H9 (cell line): Measurements from ENCODE around the gene TBCB. TPM values are rescaled to one million over a fixed set of nuclear protein-coding genes. Genes with fewer than 3 reads are reported as not detected.
"Not testable (repeated sequence)": the region's sequence is repeated elsewhere in the genome, so short reads cannot be mapped to it uniquely, and the experiment has no call there.

ENCODE experiments used
- DNase-seq: peaks from one replicate; pipeline ENCODE4 v3.0.0-alpha.2; 2017
- H2AFZ ChIP-seq: one replicate; pipeline ENCODE4 v1.6.1; 2013; ENCODE audit warnings: mild to moderate bottlenecking, low read length, control low read depth, moderate library complexity
- H2AK5ac ChIP-seq: 2 replicates; pipeline ENCODE4 v1.6.1; 2013; ENCODE audit warnings: low read length, control low read depth, mixed read lengths; ENCODE audit not compliant: insufficient read length
- H2BK120ac ChIP-seq: one replicate; pipeline ENCODE4 v1.6.1; 2013; ENCODE audit warnings: low read depth, mild to moderate bottlenecking, low read length, control low read depth, inconsistent platforms; ENCODE audit not compliant: poor library complexity, severe bottlenecking
- H2BK12ac ChIP-seq: 2 replicates; pipeline ENCODE4 v1.6.1; 2013; ENCODE audit warnings: low read length, control low read depth, mixed read lengths, low read depth; ENCODE audit not compliant: insufficient read length
- H2BK15ac ChIP-seq: 2 replicates; pipeline ENCODE4 v1.6.1; 2013; ENCODE audit warnings: low read depth, low read length, control low read depth
- H2BK20ac ChIP-seq: one replicate; pipeline ENCODE4 v1.6.1; 2013; ENCODE audit warnings: low read depth, mild to moderate bottlenecking, low read length, control low read depth, inconsistent platforms; ENCODE audit not compliant: poor library complexity, severe bottlenecking
- H2BK5ac ChIP-seq: 2 replicates; pipeline ENCODE4 v1.6.1; 2013; ENCODE audit warnings: low read length, control low read depth, mixed read lengths; ENCODE audit not compliant: insufficient read length
- H3K14ac ChIP-seq: 2 replicates; pipeline ENCODE4 v1.6.1; 2013; ENCODE audit warnings: low read length, control low read depth; ENCODE audit not compliant: insufficient read depth
- H3K18ac ChIP-seq: 2 replicates; pipeline ENCODE4 v1.6.1; 2013; ENCODE audit warnings: low read depth, mild to moderate bottlenecking, mixed read lengths, low read length, control low read depth; ENCODE audit not compliant: insufficient read length
- H3K23ac ChIP-seq: 2 replicates; pipeline ENCODE4 v1.6.1; 2013; ENCODE audit warnings: low read length, control low read depth, mixed read lengths, low read depth; ENCODE audit not compliant: insufficient read length
- H3K23me2 ChIP-seq: 2 replicates; pipeline ENCODE4 v1.6.1; 2013; ENCODE audit warnings: low read depth, mild to moderate bottlenecking, mixed read lengths, low read length, control low read depth; ENCODE audit not compliant: insufficient read length, poor library complexity, severe bottlenecking
- H3K27ac ChIP-seq: 2 replicates; pipeline ENCODE4 v1.5.1; 2013; ENCODE audit warnings: low read length, control low read depth, mixed read lengths, low read depth; ENCODE audit not compliant: insufficient read length
- H3K27me3 ChIP-seq: 2 replicates; pipeline ENCODE4 v1.6.1; 2013; ENCODE audit warnings: low read length, control low read depth, inconsistent platforms; ENCODE audit not compliant: insufficient read depth
- H3K4ac ChIP-seq: 2 replicates; pipeline ENCODE4 v1.6.1; 2013; ENCODE audit warnings: low read depth, mild to moderate bottlenecking, control low read depth, inconsistent platforms, low read length, moderate library complexity
- H3K4me1 ChIP-seq: 2 replicates; pipeline ENCODE4 v1.6.1; 2013; ENCODE audit warnings: low read length, control low read depth, inconsistent platforms; ENCODE audit not compliant: insufficient read depth
- H3K4me2 ChIP-seq: 2 replicates; pipeline ENCODE4 v1.6.1; 2013; ENCODE audit warnings: low read length, control low read depth, mixed read lengths; ENCODE audit not compliant: insufficient read length, insufficient read depth
- H3K56ac ChIP-seq: 2 replicates; pipeline ENCODE4 v1.6.1; 2013; ENCODE audit warnings: low read depth, mild to moderate bottlenecking, mixed read lengths, low read length, control low read depth; ENCODE audit not compliant: insufficient read length
- H3K79me1 ChIP-seq: 2 replicates; pipeline ENCODE4 v1.6.1; 2013; ENCODE audit warnings: low read depth, mild to moderate bottlenecking, moderate library complexity, low read length, control low read depth, inconsistent platforms; ENCODE audit not compliant: insufficient read depth, poor library complexity, severe bottlenecking
- H3K79me2 ChIP-seq: 2 replicates; pipeline ENCODE4 v1.6.1; 2013; ENCODE audit warnings: low read length, control low read depth, inconsistent platforms; ENCODE audit not compliant: insufficient read depth
- H3K9ac ChIP-seq: 2 replicates; pipeline ENCODE4 v1.6.1; 2013; ENCODE audit warnings: low read length, control low read depth, mixed read lengths; ENCODE audit not compliant: insufficient read length; ENCODE audit errors: extremely low read depth
- H3K9me3 ChIP-seq: one replicate; pipeline ENCODE4 v1.6.1; 2013; ENCODE audit warnings: low read depth, low read length, inconsistent platforms; ENCODE audit not compliant: control insufficient read depth
- H3T11ph ChIP-seq: one replicate; pipeline ENCODE4 v1.6.1; 2013; ENCODE audit warnings: mild to moderate bottlenecking, low read length, control low read depth, inconsistent platforms
- H4K20me1 ChIP-seq: one replicate; pipeline ENCODE4 v1.6.1; 2013; ENCODE audit not compliant: control insufficient read depth, insufficient read length, insufficient read depth
- H4K5ac ChIP-seq: 2 replicates; pipeline ENCODE4 v1.6.1; 2013; ENCODE audit warnings: low read depth, mild to moderate bottlenecking, mixed read lengths, low read length, control low read depth; ENCODE audit not compliant: insufficient read length
- H4K8ac ChIP-seq: replicated peaks from 2 replicates; pipeline ENCODE4 v1.6.1; 2013; ENCODE audit warnings: low read length, control low read depth, mixed read lengths, low read depth; ENCODE audit not compliant: insufficient read length
- H4K91ac ChIP-seq: 2 replicates; pipeline ENCODE4 v1.6.1; 2013; ENCODE audit warnings: low read depth, mild to moderate bottlenecking, moderate library complexity, mixed read lengths, low read length, control low read depth; ENCODE audit not compliant: insufficient read length
- H3K27ac Mint-ChIP-seq, 3 experiments: 2 replicates in 2 of 3; 3 replicates in 1 of 3; pipeline ENCODE4 v1.8.0; 2020 to 2021; ENCODE audit warnings: mixed read lengths in 3 of 3, mild to moderate bottlenecking in 1 of 3, moderate library complexity in 1 of 3
- H3K27me3 Mint-ChIP-seq: 2 replicates; pipeline ENCODE4 v1.8.0; 2021; ENCODE audit warnings: low read depth, mild to moderate bottlenecking, moderate library complexity, mixed read lengths
- H3K36me3 Mint-ChIP-seq, 3 experiments: 2 replicates in 2 of 3; 3 replicates in 1 of 3; pipeline ENCODE4 v1.8.0; 2020 to 2021; ENCODE audit warnings: low read depth in 3 of 3, mixed read lengths in 3 of 3; ENCODE audit not compliant: insufficient read depth in 1 of 3
- H3K4me1 Mint-ChIP-seq, 2 experiments: 2 replicates each; pipeline ENCODE4 v1.8.0; 2020; ENCODE audit warnings: mixed read lengths in 2 of 2
- H3K4me3 Mint-ChIP-seq, 2 experiments: 2 replicates in 1 of 2; 3 replicates in 1 of 2; pipeline ENCODE4 v1.8.0; 2020 to 2021; ENCODE audit warnings: mild to moderate bottlenecking in 2 of 2, mixed read lengths in 2 of 2, moderate library complexity in 1 of 2
- H3K9me3 Mint-ChIP-seq, 2 experiments: 2 replicates in 1 of 2; 3 replicates in 1 of 2; pipeline ENCODE4 v1.8.0; 2020; ENCODE audit warnings: mild to moderate bottlenecking in 2 of 2, mixed read lengths in 2 of 2, moderate library complexity in 1 of 2
- CTCF ChIP-seq: fragments of 200-600 bp; sonication (generic); conservative IDR thresholded peaks from 3 replicates; pipeline ENCODE4 v1.8.0; 2021; ENCODE audit warnings: antibody characterized with exemption, mild to moderate bottlenecking
- WGBS: extraction: QIAGEN DNeasy Blood & Tissue Kit; methylation state at CpG from one replicate; pipeline ENCODE4 v1.1.7; 2013; ENCODE audit warnings: missing lambda C conversion rate, low lambda C conversion rate, mixed read lengths; ENCODE audit not compliant: insufficient read length; ENCODE audit errors: extremely low coverage; 5-methylcytosine and 5-hydroxymethylcytosine counted together
- total RNA-seq: library from RNA; stranded (reverse); gene quantifications from 2 replicates; pipeline ENCODE4 v1.2.1, GENCODE V29; 2021

TBCB gene
- total RNA-seq, 1 experiment from 2014 or later: 216 TPM

GRCh38 chr19:36172852-36173251 is 57.6 kb downstream of the TBCB start:
- Histone ChIP-seq H2BK15ac (no peak overlapping the region), H3K9me3 (no peaks in the 10 kb centered on the region), H2AFZ (no peak overlapping the region), H3K23me2 (no peaks in the 10 kb centered on the region), H3K9ac (no peak overlapping the region), H2BK12ac (no peak overlapping the region), H4K5ac (no peak overlapping the region), H3K4me2 (no peak overlapping the region), H4K8ac (no peak overlapping the region), H4K91ac (no peak overlapping the region), H3K14ac (no peak overlapping the region), H3K18ac (no peak overlapping the region), H3K79me2 (no peaks in the 10 kb centered on the region), H2AK5ac (no peak overlapping the region), H2BK120ac (no peak overlapping the region), H3K27me3 (no peaks in the 10 kb centered on the region), H2BK5ac (no peak overlapping the region), H2BK20ac (no peak overlapping the region), H3K27ac (no peak overlapping the region), H4K20me1 (no peaks in the 10 kb centered on the region), H3K4ac (no peak overlapping the region), H3K56ac (no peak overlapping the region), H3T11ph (no peak overlapping the region), H3K79me1 (no peaks in the 10 kb centered on the region), H3K23ac (no peak overlapping the region), H3K4me1 (no peaks in the 10 kb centered on the region; the same call in 1 of the 2 replicates)
- Mint-ChIP-seq H3K27ac (no peak overlapping the region), H3K4me1 (peaks cover 10 to 11% of the 10 kb centered on the region in 2 experiments; a peak in 2 of 4 replicates), H3K4me3 (no peak overlapping the region), H3K9me3 (no peaks in the 10 kb centered on the region; a peak in 1 of 5 replicates), H3K27me3 (peaks cover 3% of the 10 kb centered on the region; the same call in 1 of the 2 replicates), H3K36me3 (no peaks in the 10 kb centered on the region; a peak in 1 of 7 replicates)
- WGBS: no CpG with 5 or more reads among the region's 5 CpGs
- no peak for TF ChIP-seq CTCF
- no peak for DNase-seq

- not testable (repeated sequence) for H3K23me2 ChIP-seq, H2BK15ac ChIP-seq, H3K14ac ChIP-seq, H2BK5ac ChIP-seq, H3K27ac ChIP-seq, H2BK12ac ChIP-seq, H3K4me3 Mint-ChIP-seq, H4K5ac ChIP-seq, H4K91ac ChIP-seq, H2AK5ac ChIP-seq, H4K20me1 ChIP-seq, H3K18ac ChIP-seq, H2BK120ac ChIP-seq, H2AFZ ChIP-seq, H3T11ph ChIP-seq, H3K9ac ChIP-seq, H3K9me3 ChIP-seq, DNase-seq, H3K4me1 ChIP-seq, H3K9me3 Mint-ChIP-seq, H3K27me3 Mint-ChIP-seq, H3K23ac ChIP-seq, H3K4ac ChIP-seq, H3K36me3 Mint-ChIP-seq, H2BK20ac ChIP-seq, H3K27me3 ChIP-seq, H3K27ac Mint-ChIP-seq, H4K8ac ChIP-seq, H3K4me2 ChIP-seq, H3K79me2 ChIP-seq, H3K56ac ChIP-seq, H3K79me1 ChIP-seq
- H3K4me1 Mint-ChIP-seq: peaks cover 10 to 11% of the 10 kb centered on the region in 2 experiments; a peak in 2 of 4 replicates
- WGBS: no CpG with 5 or more reads among the region's 8 CpGs
These were observed 58.6 kb downstream of the TBCB start for GRCh38 chr19:36173846-36174245.
